Endothelial cell of umbilical vein (primary cell): ENCODE data around the gene ATP5MC2. TPM values are rescaled to one million over a fixed set of nuclear protein-coding genes. Genes with fewer than 3 reads are reported as not detected.

Experiments
- BruUV-seq: library from RNA; stranded (reverse); fragments of 400-500 nt; replicated peaks from 2 replicates; lab custom pipeline; 2021; lab: Mats Ljungman, UMichigan
- CTCF ChIA-PET: fragments of 300-600, 350-600 bp; sonication (Branson Sonifier 250); formaldehyde crosslinking; loops from one replicate; lab custom pipeline; 2021; ENCODE audit warnings: antibody characterized with exemption, inconsistent platforms; lab: Charles Lee
- POLR2A ChIA-PET: fragments of 300-600, 350-600 bp; sonication (Branson Sonifier 250); formaldehyde crosslinking; loops from one replicate; lab custom pipeline; 2021; ENCODE audit warnings: antibody characterized with exemption, inconsistent platforms; lab: Charles Lee
- DNase-seq: peaks from one replicate; pipeline ENCODE4 v3.0.0-alpha.2; 2011; ENCODE audit warnings: low read depth, low spot score
- FAIRE-seq: peaks from 2 replicates; lab custom pipeline; 2011; peaks lifted over from hg19 to GRCh38; lab: Jason Lieb, UNC
- H2AFZ ChIP-seq: 2 replicates; pipeline ENCODE4 v1.6.0; 2012; ENCODE audit warnings: low read depth, low read length, control low read depth, inconsistent platforms
- H3K27ac ChIP-seq: 2 replicates; pipeline ENCODE4 v1.5.1; 2011; ENCODE audit warnings: low read depth, mild to moderate bottlenecking, control low read depth, low read length, moderate library complexity; ENCODE audit not compliant: insufficient read depth
- H3K27me3 ChIP-seq, 2 experiments: 2 replicates each; pipeline versions ENCODE4 v1.6.0 to v1.6.1; 2011; ENCODE audit warnings: low read length in 2 of 2, mixed read lengths in 1 of 2; ENCODE audit not compliant: control insufficient read depth in 2 of 2, insufficient read depth in 2 of 2
- H3K36me3 ChIP-seq, 2 experiments: 2 replicates in 1 of 2; 3 replicates in 1 of 2; pipeline ENCODE4 v1.5.1; 2011; ENCODE audit warnings: low read length in 2 of 2, mild to moderate bottlenecking in 1 of 2, moderate library complexity in 1 of 2; ENCODE audit not compliant: control insufficient read depth in 2 of 2, insufficient read depth in 2 of 2; ENCODE audit errors: extremely low read depth in 1 of 2
- H3K4me1 ChIP-seq: 3 replicates; pipeline ENCODE4 v1.5.1; 2011; ENCODE audit warnings: mild to moderate bottlenecking, low read length; ENCODE audit not compliant: control insufficient read depth, insufficient read depth; ENCODE audit errors: extremely low read depth
- H3K4me2 ChIP-seq: 2 replicates; pipeline ENCODE4 v1.6.1; 2011; ENCODE audit warnings: low read length, control low read depth, mixed read lengths; ENCODE audit not compliant: insufficient read depth
- H3K4me3 ChIP-seq, 3 experiments: fragments of 200-600 bp in 1 of 3; sonication (generic), shearing (Covaris generic) in 1 of 3; replicated peaks in 1 of 3; 2 replicates each; pipeline ENCODE4 v1.5.1; 2011 to 2016; ENCODE audit warnings: control low read depth in 3 of 3, low read length in 3 of 3, mild to moderate bottlenecking in 2 of 3, inconsistent platforms in 1 of 3, low read depth in 1 of 3, moderate library complexity in 1 of 3; ENCODE audit not compliant: insufficient read depth in 1 of 3
- H3K79me2 ChIP-seq: 2 replicates; pipeline ENCODE4 v1.6.0; 2012; ENCODE audit warnings: low read length, inconsistent platforms; ENCODE audit not compliant: control insufficient read depth, insufficient read depth
- H3K9ac ChIP-seq: replicated peaks from 2 replicates; pipeline ENCODE3; 2011; ENCODE audit warnings: low read length, control low read depth; ENCODE audit not compliant: insufficient read depth; ENCODE audit errors: extremely low read depth
- H3K9me1 ChIP-seq: replicated peaks from 3 replicates; pipeline ENCODE4 v1.6.0; 2011; ENCODE audit warnings: mild to moderate bottlenecking, low read length; ENCODE audit not compliant: control insufficient read depth, insufficient read depth; ENCODE audit errors: extremely low read depth
- H3K9me3 ChIP-seq: replicated peaks from 2 replicates; pipeline ENCODE4 v1.5.1; 2012; ENCODE audit warnings: low read length, inconsistent platforms; ENCODE audit not compliant: control insufficient read depth, insufficient read depth
- H4K20me1 ChIP-seq: replicated peaks from 2 replicates; pipeline ENCODE3; 2011; ENCODE audit warnings: mild to moderate bottlenecking, low read length; ENCODE audit not compliant: control insufficient read depth, insufficient read depth; ENCODE audit errors: extremely low read depth
- EZH2 ChIP-seq: IDR thresholded peaks from 2 replicates; pipeline ENCODE4 v1.6.1; 2012; ENCODE audit warnings: borderline replicate concordance, low read depth, mild to moderate bottlenecking, moderate library complexity, low read length, inconsistent platforms; ENCODE audit not compliant: severe bottlenecking
- FOS ChIP-seq: IDR thresholded peaks from 2 replicates; pipeline ENCODE4 v1.6.1; 2011; ENCODE audit warnings: mild to moderate bottlenecking, low read length, moderate library complexity, borderline replicate concordance; ENCODE audit not compliant: insufficient read depth
- GATA2 ChIP-seq: IDR thresholded peaks from 2 replicates; pipeline ENCODE4 v1.7.0; 2011; ENCODE audit warnings: low read depth, mild to moderate bottlenecking, moderate library complexity, mixed read lengths, low read length; ENCODE audit not compliant: insufficient read length, insufficient read depth
- JUN ChIP-seq: IDR thresholded peaks from 2 replicates; pipeline ENCODE4 v1.6.1; 2011; ENCODE audit warnings: borderline replicate concordance, low read depth; ENCODE audit not compliant: insufficient read length, insufficient read depth
- MYC ChIP-seq: IDR thresholded peaks from one replicate; pipeline ENCODE4 v1.6.1; 2011; ENCODE audit warnings: mild to moderate bottlenecking, low read depth, low read length
- POLR2A ChIP-seq: IDR thresholded peaks from 2 replicates; pipeline ENCODE4 v1.6.1; 2012; ENCODE audit warnings: low read depth, mild to moderate bottlenecking, control low read depth, low read length
- POLR2AphosphoS5 ChIP-seq: IDR thresholded peaks from 2 replicates; pipeline ENCODE4 v1.6.1; 2012; ENCODE audit warnings: low read depth, mild to moderate bottlenecking, control low read depth, low read length, moderate library complexity; ENCODE audit not compliant: insufficient read depth
- dilution Hi-C: fragments of 300-500 bp; cut with MboI; formaldehyde crosslinking; loops from one replicate; pipeline ENCODE4 v1.15.0; 2019; ENCODE audit warnings: low sequenced_read_pairs; ENCODE audit not compliant: extremely low pct_ligation_motif_present
- intact Hi-C: fragments of 100-400 bp; cut with micrococcal nuclease; formaldehyde crosslinking; loops from one replicate; pipeline ENCODE4 v1.10.0; 2022
- polyA plus RNA-seq, 4 experiments: library from polyadenylated mRNA; depleted of rRNA in 3 of 4; stranded (reverse) in 3 of 4; unstranded in 1 of 4; fragments of >200 nt; gene quantifications; 2 replicates each; pipeline versions ENCODE4 v1.2.1 to v1.2.3, GENCODE V29; 2011 to 2012; ENCODE audit warnings: missing spikeins in 1 of 4
- total RNA-seq: library from RNA; stranded (reverse); gene quantifications from 2 replicates; pipeline ENCODE4 v1.2.3, GENCODE V29; 2021
- TF ChIP-seq, protein P1 (sequence below), 2 donors: IDR thresholded peaks; 1 replicate in 1 of 2; 2 replicates in 1 of 2; pipeline ENCODE4 v1.5.1; 2011; ENCODE audit warnings: low read length in 2 of 2, mild to moderate bottlenecking in 2 of 2, moderate library complexity in 2 of 2, control low read depth in 1 of 2, inconsistent platforms in 1 of 2, low read depth in 1 of 2; ENCODE audit not compliant: insufficient read depth in 1 of 2; ENCODE audit errors: extremely low read depth in 1 of 2
- TF ChIP-seq, protein P2 (sequence below): IDR thresholded peaks from 2 replicates; pipeline ENCODE4 v1.6.1; 2011; ENCODE audit not compliant: insufficient read depth, insufficient read length

Gene ATP5MC2
- total and polyA plus RNA-seq, 2 donors (not counting 3 experiments of a cell fraction or from before 2014, with no cell fraction given): 402 to 820 TPM

DNA sequence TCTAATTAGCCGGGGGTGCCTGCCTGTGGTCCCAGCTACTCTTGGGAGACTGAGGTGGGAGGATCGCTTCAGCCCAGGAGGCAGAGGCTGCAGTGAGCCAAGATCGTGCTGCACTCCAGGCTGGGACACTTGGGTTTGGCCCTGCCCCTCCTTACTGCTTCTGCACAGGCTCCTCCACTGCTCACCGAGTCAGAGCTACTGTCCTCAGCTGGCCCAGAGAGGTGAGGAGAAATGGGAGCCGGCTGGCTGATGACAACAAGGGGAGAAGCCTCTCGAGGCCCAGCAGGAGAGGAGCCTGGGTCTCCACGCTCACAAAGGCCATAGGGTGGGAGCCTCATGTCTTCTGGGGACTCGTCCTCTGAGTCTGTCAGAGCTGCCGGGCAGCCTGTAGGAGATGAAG lies 37.6 kb upstream of the ATP5MC2 start:
- POLR2A ChIA-PET: no interaction called here
- Histone ChIP-seq H3K4me1 (no peaks in the 10 kb centered on the region), H3K9me3 (no peaks in the 10 kb centered on the region), H3K9me1 (no peaks in the 10 kb centered on the region), H3K36me3 (peaks cover 0 to 42% of the 10 kb centered on the region in 2 experiments), H3K4me3 (no peak overlapping the region), H3K9ac (no peak overlapping the region), H3K27ac (no peak overlapping the region), H4K20me1 (no peaks in the 10 kb centered on the region), H3K4me2 (no peak overlapping the region), H2AFZ (no peak overlapping the region), H3K27me3 (peaks cover 4 to 6% of the 10 kb centered on the region in 2 experiments), H3K79me2 (no peaks in the 10 kb centered on the region)
- BruUV-seq: no TSS peak
- dilution Hi-C loops (no loop called here), intact Hi-C loops (no loop called here)
- CTCF ChIA-PET: interaction anchor here (0.9 to 3.0 kb wide), 6 partner anchors 9 to 44 kb away, joined by 3 to 17 read pairs (median 5); no protein-coding TSS in a partner anchor
- FAIRE-seq (no peak), DNase-seq (no peak)
- TF ChIP-seq POLR2A: no peak
- TF ChIP-seq, protein P1, sequence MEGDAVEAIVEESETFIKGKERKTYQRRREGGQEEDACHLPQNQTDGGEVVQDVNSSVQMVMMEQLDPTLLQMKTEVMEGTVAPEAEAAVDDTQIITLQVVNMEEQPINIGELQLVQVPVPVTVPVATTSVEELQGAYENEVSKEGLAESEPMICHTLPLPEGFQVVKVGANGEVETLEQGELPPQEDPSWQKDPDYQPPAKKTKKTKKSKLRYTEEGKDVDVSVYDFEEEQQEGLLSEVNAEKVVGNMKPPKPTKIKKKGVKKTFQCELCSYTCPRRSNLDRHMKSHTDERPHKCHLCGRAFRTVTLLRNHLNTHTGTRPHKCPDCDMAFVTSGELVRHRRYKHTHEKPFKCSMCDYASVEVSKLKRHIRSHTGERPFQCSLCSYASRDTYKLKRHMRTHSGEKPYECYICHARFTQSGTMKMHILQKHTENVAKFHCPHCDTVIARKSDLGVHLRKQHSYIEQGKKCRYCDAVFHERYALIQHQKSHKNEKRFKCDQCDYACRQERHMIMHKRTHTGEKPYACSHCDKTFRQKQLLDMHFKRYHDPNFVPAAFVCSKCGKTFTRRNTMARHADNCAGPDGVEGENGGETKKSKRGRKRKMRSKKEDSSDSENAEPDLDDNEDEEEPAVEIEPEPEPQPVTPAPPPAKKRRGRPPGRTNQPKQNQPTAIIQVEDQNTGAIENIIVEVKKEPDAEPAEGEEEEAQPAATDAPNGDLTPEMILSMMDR (IDR thresholded peaks at IDR 0.05; ENCODE audit: extremely low read depth in 1 of 2, insufficient read depth in 1 of 2, low read depth in 1 of 2, low read length in 2 of 2): no peak
- no peak for TF ChIP-seq JUN
- TF ChIP-seq FOS: no peak
- TF ChIP-seq POLR2AphosphoS5: no peak
- TF ChIP-seq, protein P2, sequence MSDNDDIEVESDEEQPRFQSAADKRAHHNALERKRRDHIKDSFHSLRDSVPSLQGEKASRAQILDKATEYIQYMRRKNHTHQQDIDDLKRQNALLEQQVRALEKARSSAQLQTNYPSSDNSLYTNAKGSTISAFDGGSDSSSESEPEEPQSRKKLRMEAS: no peak
- no peak for TF ChIP-seq EZH2
- TF ChIP-seq MYC: no peak
- no peak for TF ChIP-seq GATA2
